GM12875 (cell line): ENCODE results near the gene OR52I1.
A peak's percentile ranks its signal among the peaks of the same experiment; 100 is the strongest.

Source experiments
- H3K4me3 ChIP-seq: one replicate; pipeline ENCODE4 v1.5.1; 2011; ENCODE audit warnings: low read depth, low read length, control low read depth
- TF ChIP-seq, protein P1 (sequence below): IDR thresholded peaks from 2 replicates; pipeline ENCODE4 v1.5.1; 2011; ENCODE audit warnings: low read depth, mild to moderate bottlenecking, control low read depth, inconsistent platforms, low read length, moderate library complexity, borderline replicate concordance; ENCODE audit not compliant: insufficient read depth

Gene OR52I1, protein sequence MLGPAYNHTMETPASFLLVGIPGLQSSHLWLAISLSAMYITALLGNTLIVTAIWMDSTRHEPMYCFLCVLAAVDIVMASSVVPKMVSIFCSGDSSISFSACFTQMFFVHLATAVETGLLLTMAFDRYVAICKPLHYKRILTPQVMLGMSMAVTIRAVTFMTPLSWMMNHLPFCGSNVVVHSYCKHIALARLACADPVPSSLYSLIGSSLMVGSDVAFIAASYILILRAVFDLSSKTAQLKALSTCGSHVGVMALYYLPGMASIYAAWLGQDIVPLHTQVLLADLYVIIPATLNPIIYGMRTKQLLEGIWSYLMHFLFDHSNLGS

DNA sequence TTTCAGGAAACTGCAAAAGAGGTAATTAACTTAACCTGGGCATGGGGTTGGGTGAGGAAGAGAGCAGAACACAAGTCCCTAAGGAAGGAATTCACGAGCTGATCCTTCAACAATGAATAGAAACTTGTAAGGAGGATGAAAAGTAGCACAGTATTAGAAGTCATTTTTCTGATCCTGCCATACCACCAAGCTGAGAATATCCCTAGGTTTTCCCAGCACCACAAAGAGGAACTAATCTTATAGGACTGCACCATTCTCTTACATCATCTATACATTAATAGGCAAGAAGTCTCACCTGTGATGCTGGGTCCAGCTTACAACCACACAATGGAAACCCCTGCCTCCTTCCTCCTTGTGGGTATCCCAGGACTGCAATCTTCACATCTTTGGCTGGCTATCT lies at the start of gene OR52I1:
Gene OR52I1, plus strand, starts transcription at position 301 of the 400 bp plus-strand sequence. Its CDS starts 0 bp downstream, at position 301.
- H3K4me3 ChIP-seq, result no peak within 1 kb of the TSS
- TF ChIP-seq, protein P1, sequence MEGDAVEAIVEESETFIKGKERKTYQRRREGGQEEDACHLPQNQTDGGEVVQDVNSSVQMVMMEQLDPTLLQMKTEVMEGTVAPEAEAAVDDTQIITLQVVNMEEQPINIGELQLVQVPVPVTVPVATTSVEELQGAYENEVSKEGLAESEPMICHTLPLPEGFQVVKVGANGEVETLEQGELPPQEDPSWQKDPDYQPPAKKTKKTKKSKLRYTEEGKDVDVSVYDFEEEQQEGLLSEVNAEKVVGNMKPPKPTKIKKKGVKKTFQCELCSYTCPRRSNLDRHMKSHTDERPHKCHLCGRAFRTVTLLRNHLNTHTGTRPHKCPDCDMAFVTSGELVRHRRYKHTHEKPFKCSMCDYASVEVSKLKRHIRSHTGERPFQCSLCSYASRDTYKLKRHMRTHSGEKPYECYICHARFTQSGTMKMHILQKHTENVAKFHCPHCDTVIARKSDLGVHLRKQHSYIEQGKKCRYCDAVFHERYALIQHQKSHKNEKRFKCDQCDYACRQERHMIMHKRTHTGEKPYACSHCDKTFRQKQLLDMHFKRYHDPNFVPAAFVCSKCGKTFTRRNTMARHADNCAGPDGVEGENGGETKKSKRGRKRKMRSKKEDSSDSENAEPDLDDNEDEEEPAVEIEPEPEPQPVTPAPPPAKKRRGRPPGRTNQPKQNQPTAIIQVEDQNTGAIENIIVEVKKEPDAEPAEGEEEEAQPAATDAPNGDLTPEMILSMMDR, result no peak

DNA sequence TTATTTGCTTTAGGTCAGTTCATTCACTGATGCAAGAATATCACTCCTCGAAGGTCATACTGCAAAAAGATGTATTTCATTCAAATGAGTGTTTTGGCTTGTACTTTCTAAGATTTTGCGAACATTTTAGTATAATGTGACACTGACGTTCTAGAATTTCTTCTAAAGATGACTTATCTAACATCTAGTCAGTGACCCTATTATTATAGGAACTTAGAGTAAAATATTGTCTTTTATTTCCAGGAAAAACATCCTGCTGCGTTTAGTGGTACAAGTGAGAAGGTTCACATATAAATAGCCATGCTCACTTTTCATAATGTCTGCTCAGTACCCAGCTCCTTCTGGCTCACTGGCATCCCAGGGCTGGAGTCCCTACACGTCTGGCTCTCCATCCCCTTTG lies 48.9 kb upstream of the OR52I1 start, which contains the start of gene OR52M1:
Gene OR52M1, plus strand, starts transcription at position 301 of the 400 bp plus-strand sequence. Its CDS starts 0 bp downstream, at position 301.
- TF ChIP-seq, protein P1, result no peak

DNA sequence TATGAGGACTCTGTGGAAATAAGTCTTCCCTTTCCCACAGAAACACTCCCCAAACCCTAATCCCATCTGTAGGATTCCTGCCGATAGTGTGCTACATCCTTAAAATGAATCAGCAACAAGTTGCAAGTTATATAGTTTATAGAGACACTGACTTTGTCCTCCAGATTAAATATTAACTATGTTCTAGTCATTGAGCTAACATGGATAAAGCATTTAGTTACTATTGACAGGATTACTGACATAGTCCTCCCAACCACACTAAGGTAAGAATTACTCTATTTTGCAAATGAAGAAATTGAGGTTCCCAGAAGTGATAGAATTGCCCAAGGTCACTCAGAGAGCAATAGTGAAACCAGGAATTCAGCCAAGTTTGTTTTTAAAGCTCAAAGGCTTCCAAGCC lies 47.0 kb upstream of the OR52I1 start:
- H3K4me3 ChIP-seq, result no peak overlapping the region
- TF ChIP-seq, protein P1, result no peak

More for the DNA sequence above, 48.9 kb upstream of the OR52I1 start, which contains the start of gene OR52M1:
- no peak within 1 kb of the TSS for H3K4me3 ChIP-seq

DNA sequence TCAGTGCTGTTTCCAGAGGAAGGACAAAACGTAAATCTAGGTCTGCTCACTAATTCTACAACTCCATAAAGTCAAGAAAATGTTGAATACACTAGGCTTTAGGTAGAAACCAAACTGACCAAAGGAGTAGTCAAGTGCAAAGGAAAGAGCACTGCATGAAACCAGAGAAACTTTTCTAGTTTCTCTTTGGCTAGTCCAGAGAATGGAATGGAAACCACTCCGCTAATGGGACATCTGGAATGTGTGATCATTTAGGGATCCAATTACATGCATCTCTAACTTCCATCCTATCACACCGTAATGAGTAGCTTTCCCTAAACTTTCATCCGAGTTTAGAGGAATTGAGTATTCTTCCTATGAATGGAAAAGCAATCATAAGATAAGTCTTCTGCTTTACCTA lies 46.4 kb upstream of the OR52I1 start:
- no peak overlapping the region for H3K4me3 ChIP-seq
- TF ChIP-seq, protein P1, result no peak

DNA sequence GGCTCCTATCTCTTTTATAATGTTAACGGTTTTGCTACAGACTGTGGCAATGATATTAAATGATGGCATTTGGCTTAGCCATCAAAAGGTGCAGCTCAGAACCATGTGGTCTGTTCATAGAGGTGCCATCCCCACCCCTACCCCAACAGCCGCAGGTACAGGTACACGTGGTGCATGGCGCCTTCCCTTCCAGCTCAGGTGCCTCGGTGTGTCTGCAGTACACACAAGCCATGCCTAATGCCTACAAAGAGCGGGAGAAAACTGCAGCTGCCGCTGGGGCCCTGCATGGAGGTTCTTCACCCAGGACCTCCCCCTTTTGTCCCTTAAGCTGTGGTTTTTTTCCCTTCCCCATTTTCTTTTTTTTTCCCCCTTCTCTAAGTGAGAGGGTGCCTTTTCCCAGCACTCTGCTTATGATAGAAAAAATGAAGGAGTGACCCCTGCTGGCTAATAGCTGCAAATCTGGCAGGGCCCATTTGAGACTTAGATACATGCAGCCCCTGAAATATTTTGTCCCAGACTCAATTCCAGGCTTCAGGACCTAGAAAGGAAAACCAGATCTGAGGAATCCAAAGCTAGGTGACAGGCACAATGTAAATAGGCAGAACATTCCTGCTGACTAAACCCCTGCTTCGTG lies 42.4 kb upstream of the OR52I1 start:
- TF ChIP-seq, protein P1, result peak; percentile 26; the same call in 1 of the 2 replicates

DNA sequence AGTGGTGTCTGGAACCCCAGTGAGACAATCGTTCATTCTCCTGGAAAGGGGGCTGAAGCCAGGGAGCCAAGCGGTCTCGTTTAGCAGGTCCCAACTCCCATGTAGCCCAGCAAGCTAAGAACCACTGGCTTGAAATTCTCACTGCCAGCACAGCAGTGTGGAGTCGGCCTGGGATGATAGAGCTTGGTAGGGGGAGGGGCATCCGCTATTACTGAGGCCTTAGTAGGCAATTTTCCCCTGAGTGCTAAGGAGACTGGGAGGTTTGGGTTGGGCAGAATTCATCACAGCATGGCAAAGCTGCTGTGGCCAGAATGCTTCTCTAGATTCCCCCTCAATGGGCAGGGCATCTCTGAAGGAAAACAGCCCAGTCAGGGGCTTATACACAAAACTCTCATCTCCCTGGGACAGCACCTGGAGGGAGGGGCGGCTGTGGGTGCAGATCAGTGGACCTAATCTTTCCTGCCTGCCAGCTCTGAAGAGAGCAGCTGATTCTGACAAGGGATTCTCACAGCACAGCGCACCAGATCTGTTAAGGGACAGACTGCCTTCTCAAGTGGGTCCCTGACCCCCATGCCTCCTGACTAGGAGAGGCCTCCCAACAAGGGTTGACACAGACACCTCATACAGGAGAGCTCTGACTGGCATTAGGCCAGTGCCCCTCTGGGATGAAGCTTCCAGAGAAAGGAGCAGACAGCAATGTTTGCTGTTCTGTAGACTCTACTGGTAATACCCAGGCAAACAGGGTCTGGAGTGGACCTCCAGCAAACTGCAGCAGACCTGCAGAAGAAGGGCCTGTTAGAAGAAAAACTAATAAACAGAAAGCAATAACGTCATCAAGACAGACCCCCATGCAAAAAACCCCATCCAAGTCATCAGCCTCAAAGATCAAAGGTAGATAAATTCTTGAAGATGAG lies 34.1 kb upstream of the OR52I1 start:
- TF ChIP-seq, protein P1, result no peak
- H3K4me3 ChIP-seq, result no peak overlapping the region

More for the DNA sequence above, 42.4 kb upstream of the OR52I1 start:
- H3K4me3 ChIP-seq, result no peak overlapping the region
